Measurements from ENCODE around the gene TWSG1.

DNA sequence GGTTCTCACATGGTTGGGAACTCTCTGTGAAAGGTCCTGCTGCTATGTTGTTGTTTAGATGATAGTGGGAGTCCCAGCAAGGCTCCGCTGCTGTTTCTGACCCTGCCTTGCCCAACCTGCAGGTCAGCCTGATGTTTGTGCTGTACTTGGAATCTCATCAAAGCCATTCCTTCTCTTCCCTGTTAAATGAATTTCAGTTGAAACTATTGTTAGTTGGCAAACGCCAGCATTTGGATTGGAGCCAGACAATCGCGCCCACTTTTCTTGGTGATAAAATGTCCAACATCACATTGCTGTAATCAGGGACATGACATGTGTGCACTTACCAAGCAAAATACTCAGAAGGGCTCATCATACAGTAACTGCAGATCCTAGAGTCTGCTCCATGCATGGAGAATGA is 12.8 kb upstream of the TWSG1 start:
- no peak for TF ChIP-seq GATA2 (IDR thresholded peaks at IDR 0.05; ENCODE audit: low read depth, low read length)
- no peak for TF ChIP-seq GATA3 (IDR thresholded peaks at IDR 0.05; ENCODE audit: low read depth, low read length)
